Osteocyte (in vitro differentiated cells): Measurements from ENCODE around the gene SFTPB. TPM values are rescaled to one million over a fixed set of nuclear protein-coding genes. Genes with fewer than 3 reads are reported as not detected.

Experiments used
- DNase-seq: peaks from one replicate; pipeline ENCODE4 v3.0.0; 2021; ENCODE audit warnings: mixed read lengths; ENCODE audit not compliant: unreplicated experiment; ENCODE audit errors: extremely low spot score
- H3K27ac Mint-ChIP-seq: one replicate; pipeline ENCODE4 v1.8.0; 2021; ENCODE audit warnings: mild to moderate bottlenecking, mixed read lengths; ENCODE audit not compliant: unreplicated experiment
- H3K27me3 Mint-ChIP-seq: one replicate; pipeline ENCODE4 v1.8.0; 2021; ENCODE audit warnings: mixed read lengths; ENCODE audit not compliant: unreplicated experiment
- H3K36me3 Mint-ChIP-seq: one replicate; pipeline ENCODE4 v1.8.0; 2021; ENCODE audit warnings: mixed read lengths; ENCODE audit not compliant: unreplicated experiment
- H3K4me1 Mint-ChIP-seq: one replicate; pipeline ENCODE4 v1.8.0; 2021; ENCODE audit warnings: mixed read lengths; ENCODE audit not compliant: unreplicated experiment
- H3K4me3 Mint-ChIP-seq: one replicate; pipeline ENCODE4 v1.8.0; 2021; ENCODE audit warnings: mild to moderate bottlenecking, moderate library complexity, mixed read lengths; ENCODE audit not compliant: unreplicated experiment
- H3K9me3 Mint-ChIP-seq: one replicate; pipeline ENCODE4 v1.8.0; 2021; ENCODE audit warnings: mixed read lengths; ENCODE audit not compliant: unreplicated experiment
- CTCF ChIP-seq: fragments of 200-600 bp; sonication (generic); IDR thresholded peaks from 2 replicates; pipeline ENCODE4 v1.5.0; 2021; ENCODE audit warnings: antibody characterized with exemption, mild to moderate bottlenecking, moderate library complexity
- total RNA-seq: library from RNA; stranded (reverse); gene quantifications from 2 replicates; pipeline ENCODE4 v1.2.1, GENCODE V29; 2021

The SFTPB gene
- total RNA-seq, 1 donor from 2014 or later: not detected

GRCh38 chr2:85656468-85656867 is 11.5 kb downstream of the SFTPB start:
- Mint-ChIP-seq H3K4me1 (peaks cover 12% of the 10 kb centered on the region), H3K27ac (no peak overlapping the region), H3K36me3 (peaks cover 23% of the 10 kb centered on the region), H3K9me3 (no peaks in the 10 kb centered on the region), H3K27me3 (no peaks in the 10 kb centered on the region), H3K4me3 (no peak overlapping the region)
- DNase-seq: no peak
- TF ChIP-seq CTCF: no peak

- Mint-ChIP-seq H3K4me3 (no peak overlapping the region), H3K27me3 (no peaks in the 10 kb centered on the region), H3K4me1 (peaks cover 8% of the 10 kb centered on the region), H3K9me3 (no peaks in the 10 kb centered on the region), H3K36me3 (peaks cover 28% of the 10 kb centered on the region), H3K27ac (no peak overlapping the region)
- DNase-seq: no peak
- no peak for TF ChIP-seq CTCF
Measured at GRCh38 chr2:85655961-85656417, 12.0 kb downstream of the SFTPB start.

GRCh38 chr2:85653996-85654395 is 14.0 kb downstream of the SFTPB start:
- no peak overlapping the region for H3K27ac Mint-ChIP-seq
- no peaks in the 10 kb centered on the region for H3K27me3 Mint-ChIP-seq

GRCh38 chr2:85652056-85652455 is 15.9 kb downstream of the SFTPB start:
- TF ChIP-seq CTCF: no peak
- Mint-ChIP-seq H3K27me3 (no peaks in the 10 kb centered on the region), H3K4me3 (no peak overlapping the region), H3K4me1 (peaks cover 29% of the 10 kb centered on the region), H3K36me3 (peaks cover 43% of the 10 kb centered on the region), H3K9me3 (no peaks in the 10 kb centered on the region), H3K27ac (no peak overlapping the region)
- no peak for DNase-seq

More at GRCh38 chr2:85653996-85654395, 14.0 kb downstream of the SFTPB start:
- Mint-ChIP-seq H3K4me1 (peaks cover 15% of the 10 kb centered on the region), H3K4me3 (no peak overlapping the region), H3K36me3 (peaks cover 36% of the 10 kb centered on the region), H3K9me3 (no peaks in the 10 kb centered on the region)
- TF ChIP-seq CTCF: no peak
- DNase-seq: no peak

GRCh38 chr2:85651097-85651496 is 16.9 kb downstream of the SFTPB start:
- no peaks in the 10 kb centered on the region for H3K27me3 Mint-ChIP-seq
- no peaks in the 10 kb centered on the region for H3K9me3 Mint-ChIP-seq
- no peak for DNase-seq
- TF ChIP-seq CTCF: no peak
- peaks cover 26% of the 10 kb centered on the region for H3K4me1 Mint-ChIP-seq
- no peak overlapping the region for H3K4me3 Mint-ChIP-seq
- H3K27ac Mint-ChIP-seq: no peak overlapping the region
- peaks cover 47% of the 10 kb centered on the region for H3K36me3 Mint-ChIP-seq
